Measurements from ENCODE around the gene KIAA0408. TPM values are rescaled to one million over a fixed set of nuclear protein-coding genes. Genes with fewer than 3 reads are reported as not detected.

Gene KIAA0408
- total and polyA plus RNA-seq, 9 of the 15 experiments (the other 6 are each of a cell fraction or from before 2014, with no cell fraction given) = 0.11 TPM; not detected in 8

GRCh38 chr6:127451388-127451787 lies 7.8 kb downstream of the KIAA0408 start:
- no peak overlapping the region for H3K4me3 ChIP-seq
- no TSS peak for BruUV-seq (replicated peaks)
- no peak overlapping the region for H3K9ac ChIP-seq (ENCODE audit: insufficient read depth in 1 of 2, low read depth in 2 of 2, low read length in 2 of 2)
- H3K27me3 ChIP-seq (ENCODE audit: control insufficient read depth in 2 of 2, insufficient read depth in 2 of 2, low read length in 2 of 2) = no peaks in the 10 kb centered on the region
- H3K9me1 ChIP-seq (ENCODE audit: control insufficient read depth, insufficient read depth, low read length) = no peaks in the 10 kb centered on the region
- intact Hi-C loops (cut with micrococcal nuclease) (no loop called here), in situ Hi-C loops (cut with MboI) (no loop called here)
- no peaks in the 10 kb centered on the region for H3K4me1 ChIP-seq (replicated peaks in 1 of 2; ENCODE audit: control insufficient read depth in 2 of 2, insufficient read depth in 2 of 2, low read length in 2 of 2)
- H3K4me2 ChIP-seq (ENCODE audit: insufficient read depth, low read length) = no peak overlapping the region
- POLR2A ChIA-PET = no interaction called here
- no peaks in the 10 kb centered on the region for H3K79me2 ChIP-seq (ENCODE audit: control insufficient read depth, insufficient read depth, low read length)
- WGBS (ENCODE audit: insufficient coverage, low coverage, missing lambda C conversion rate) = 0% methylated on average over 3 of the region's 3 CpGs
- CTCF ChIA-PET (ENCODE audit: low intra/inter-chr PET ratio) = no interaction called here
- H3K27ac ChIP-seq (ENCODE audit: extremely low read depth, low read depth, low read length) = no peak overlapping the region
- H4K20me1 ChIP-seq (replicated peaks; ENCODE audit: control insufficient read depth, insufficient read depth, low read length) = no peaks in the 10 kb centered on the region
- no peaks in the 10 kb centered on the region for H3K36me3 ChIP-seq (ENCODE audit: control insufficient read depth, insufficient read depth, low read length)
- DNase-seq (ENCODE audit: extremely low read depth in 1 of 4, low spot score in 3 of 4) (no peak), FAIRE-seq (no peak), ATAC-seq (no peak)
- H3K9me3 ChIP-seq (replicated peaks; ENCODE audit: control insufficient read depth, insufficient read depth, low read depth, low read length) = no peaks in the 10 kb centered on the region
- H2AFZ ChIP-seq (ENCODE audit: low read depth, low read length) = no peak overlapping the region
- TF ChIP-seq, protein P1, sequence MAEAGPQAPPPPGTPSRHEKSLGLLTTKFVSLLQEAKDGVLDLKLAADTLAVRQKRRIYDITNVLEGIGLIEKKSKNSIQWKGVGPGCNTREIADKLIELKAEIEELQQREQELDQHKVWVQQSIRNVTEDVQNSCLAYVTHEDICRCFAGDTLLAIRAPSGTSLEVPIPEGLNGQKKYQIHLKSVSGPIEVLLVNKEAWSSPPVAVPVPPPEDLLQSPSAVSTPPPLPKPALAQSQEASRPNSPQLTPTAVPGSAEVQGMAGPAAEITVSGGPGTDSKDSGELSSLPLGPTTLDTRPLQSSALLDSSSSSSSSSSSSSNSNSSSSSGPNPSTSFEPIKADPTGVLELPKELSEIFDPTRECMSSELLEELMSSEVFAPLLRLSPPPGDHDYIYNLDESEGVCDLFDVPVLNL (CRISPR knock-in tag; IDR thresholded peaks at IDR 0.05; ENCODE audit: low read depth) = no peak
- TF ChIP-seq CSDE1 (IDR thresholded peaks at IDR 0.05) = no peak
- TF ChIP-seq NR1H2 (CRISPR knock-in tag; IDR thresholded peaks at IDR 0.05) = no peak
- no peak for TF ChIP-seq XRCC4 (IDR thresholded peaks at IDR 0.05; ENCODE audit: extremely low read depth, insufficient read depth, insufficient read length)
- TF ChIP-seq CBX8 (IDR thresholded peaks at IDR 0.05; ENCODE audit: borderline replicate concordance, extremely low read depth, low read depth, low read length, poor library complexity, severe bottlenecking) = no peak
- TF ChIP-seq SRF (CRISPR knock-in tag; IDR thresholded peaks at IDR 0.05) = no peak
- TF ChIP-seq ZBED1 (IDR thresholded peaks at IDR 0.05) = no peak
- TF ChIP-seq, protein P2, sequence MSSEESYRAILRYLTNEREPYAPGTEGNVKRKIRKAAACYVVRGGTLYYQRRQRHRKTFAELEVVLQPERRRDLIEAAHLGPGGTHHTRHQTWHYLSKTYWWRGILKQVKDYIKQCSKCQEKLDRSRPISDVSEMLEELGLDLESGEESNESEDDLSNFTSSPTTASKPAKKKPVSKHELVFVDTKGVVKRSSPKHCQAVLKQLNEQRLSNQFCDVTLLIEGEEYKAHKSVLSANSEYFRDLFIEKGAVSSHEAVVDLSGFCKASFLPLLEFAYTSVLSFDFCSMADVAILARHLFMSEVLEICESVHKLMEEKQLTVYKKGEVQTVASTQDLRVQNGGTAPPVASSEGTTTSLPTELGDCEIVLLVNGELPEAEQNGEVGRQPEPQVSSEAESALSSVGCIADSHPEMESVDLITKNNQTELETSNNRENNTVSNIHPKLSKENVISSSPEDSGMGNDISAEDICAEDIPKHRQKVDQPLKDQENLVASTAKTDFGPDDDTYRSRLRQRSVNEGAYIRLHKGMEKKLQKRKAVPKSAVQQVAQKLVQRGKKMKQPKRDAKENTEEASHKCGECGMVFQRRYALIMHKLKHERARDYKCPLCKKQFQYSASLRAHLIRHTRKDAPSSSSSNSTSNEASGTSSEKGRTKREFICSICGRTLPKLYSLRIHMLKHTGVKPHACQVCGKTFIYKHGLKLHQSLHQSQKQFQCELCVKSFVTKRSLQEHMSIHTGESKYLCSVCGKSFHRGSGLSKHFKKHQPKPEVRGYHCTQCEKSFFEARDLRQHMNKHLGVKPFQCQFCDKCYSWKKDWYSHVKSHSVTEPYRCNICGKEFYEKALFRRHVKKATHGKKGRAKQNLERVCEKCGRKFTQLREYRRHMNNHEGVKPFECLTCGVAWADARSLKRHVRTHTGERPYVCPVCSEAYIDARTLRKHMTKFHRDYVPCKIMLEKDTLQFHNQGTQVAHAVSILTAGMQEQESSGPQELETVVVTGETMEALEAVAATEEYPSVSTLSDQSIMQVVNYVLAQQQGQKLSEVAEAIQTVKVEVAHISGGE (CRISPR knock-in tag; IDR thresholded peaks at IDR 0.05) = no peak
- TF ChIP-seq ZNF830 (CRISPR knock-in tag; IDR thresholded peaks at IDR 0.05) = no peak
